H9 (cell line): Measurements from ENCODE around the gene AKR7A2. TPM values are rescaled to one million over a fixed set of nuclear protein-coding genes. Genes with fewer than 3 reads are reported as not detected.

Experiments
- DNase-seq: peaks from one replicate; pipeline ENCODE4 v3.0.0-alpha.2; 2017
- H2AFZ ChIP-seq: one replicate; pipeline ENCODE4 v1.6.1; 2013; ENCODE audit warnings: mild to moderate bottlenecking, low read length, control low read depth, moderate library complexity
- H2AK5ac ChIP-seq: 2 replicates; pipeline ENCODE4 v1.6.1; 2013; ENCODE audit warnings: low read length, control low read depth, mixed read lengths; ENCODE audit not compliant: insufficient read length
- H2BK120ac ChIP-seq: one replicate; pipeline ENCODE4 v1.6.1; 2013; ENCODE audit warnings: low read depth, mild to moderate bottlenecking, low read length, control low read depth, inconsistent platforms; ENCODE audit not compliant: poor library complexity, severe bottlenecking
- H2BK12ac ChIP-seq: 2 replicates; pipeline ENCODE4 v1.6.1; 2013; ENCODE audit warnings: low read length, control low read depth, mixed read lengths, low read depth; ENCODE audit not compliant: insufficient read length
- H2BK15ac ChIP-seq: 2 replicates; pipeline ENCODE4 v1.6.1; 2013; ENCODE audit warnings: low read depth, low read length, control low read depth
- H2BK20ac ChIP-seq: one replicate; pipeline ENCODE4 v1.6.1; 2013; ENCODE audit warnings: low read depth, mild to moderate bottlenecking, low read length, control low read depth, inconsistent platforms; ENCODE audit not compliant: poor library complexity, severe bottlenecking
- H2BK5ac ChIP-seq: 2 replicates; pipeline ENCODE4 v1.6.1; 2013; ENCODE audit warnings: low read length, control low read depth, mixed read lengths; ENCODE audit not compliant: insufficient read length
- H3K14ac ChIP-seq: 2 replicates; pipeline ENCODE4 v1.6.1; 2013; ENCODE audit warnings: low read length, control low read depth; ENCODE audit not compliant: insufficient read depth
- H3K18ac ChIP-seq: 2 replicates; pipeline ENCODE4 v1.6.1; 2013; ENCODE audit warnings: low read depth, mild to moderate bottlenecking, mixed read lengths, low read length, control low read depth; ENCODE audit not compliant: insufficient read length
- H3K23ac ChIP-seq: 2 replicates; pipeline ENCODE4 v1.6.1; 2013; ENCODE audit warnings: low read length, control low read depth, mixed read lengths, low read depth; ENCODE audit not compliant: insufficient read length
- H3K23me2 ChIP-seq: 2 replicates; pipeline ENCODE4 v1.6.1; 2013; ENCODE audit warnings: low read depth, mild to moderate bottlenecking, mixed read lengths, low read length, control low read depth; ENCODE audit not compliant: insufficient read length, poor library complexity, severe bottlenecking
- H3K27ac ChIP-seq: 2 replicates; pipeline ENCODE4 v1.5.1; 2013; ENCODE audit warnings: low read length, control low read depth, mixed read lengths, low read depth; ENCODE audit not compliant: insufficient read length
- H3K27me3 ChIP-seq: 2 replicates; pipeline ENCODE4 v1.6.1; 2013; ENCODE audit warnings: low read length, control low read depth, inconsistent platforms; ENCODE audit not compliant: insufficient read depth
- H3K4ac ChIP-seq: 2 replicates; pipeline ENCODE4 v1.6.1; 2013; ENCODE audit warnings: low read depth, mild to moderate bottlenecking, control low read depth, inconsistent platforms, low read length, moderate library complexity
- H3K4me1 ChIP-seq: 2 replicates; pipeline ENCODE4 v1.6.1; 2013; ENCODE audit warnings: low read length, control low read depth, inconsistent platforms; ENCODE audit not compliant: insufficient read depth
- H3K4me2 ChIP-seq: 2 replicates; pipeline ENCODE4 v1.6.1; 2013; ENCODE audit warnings: low read length, control low read depth, mixed read lengths; ENCODE audit not compliant: insufficient read length, insufficient read depth
- H3K56ac ChIP-seq: 2 replicates; pipeline ENCODE4 v1.6.1; 2013; ENCODE audit warnings: low read depth, mild to moderate bottlenecking, mixed read lengths, low read length, control low read depth; ENCODE audit not compliant: insufficient read length
- H3K79me1 ChIP-seq: 2 replicates; pipeline ENCODE4 v1.6.1; 2013; ENCODE audit warnings: low read depth, mild to moderate bottlenecking, moderate library complexity, low read length, control low read depth, inconsistent platforms; ENCODE audit not compliant: insufficient read depth, poor library complexity, severe bottlenecking
- H3K79me2 ChIP-seq: 2 replicates; pipeline ENCODE4 v1.6.1; 2013; ENCODE audit warnings: low read length, control low read depth, inconsistent platforms; ENCODE audit not compliant: insufficient read depth
- H3K9ac ChIP-seq: 2 replicates; pipeline ENCODE4 v1.6.1; 2013; ENCODE audit warnings: low read length, control low read depth, mixed read lengths; ENCODE audit not compliant: insufficient read length; ENCODE audit errors: extremely low read depth
- H3K9me3 ChIP-seq: one replicate; pipeline ENCODE4 v1.6.1; 2013; ENCODE audit warnings: low read depth, low read length, inconsistent platforms; ENCODE audit not compliant: control insufficient read depth
- H3T11ph ChIP-seq: one replicate; pipeline ENCODE4 v1.6.1; 2013; ENCODE audit warnings: mild to moderate bottlenecking, low read length, control low read depth, inconsistent platforms
- H4K20me1 ChIP-seq: one replicate; pipeline ENCODE4 v1.6.1; 2013; ENCODE audit not compliant: control insufficient read depth, insufficient read length, insufficient read depth
- H4K5ac ChIP-seq: 2 replicates; pipeline ENCODE4 v1.6.1; 2013; ENCODE audit warnings: low read depth, mild to moderate bottlenecking, mixed read lengths, low read length, control low read depth; ENCODE audit not compliant: insufficient read length
- H4K8ac ChIP-seq: replicated peaks from 2 replicates; pipeline ENCODE4 v1.6.1; 2013; ENCODE audit warnings: low read length, control low read depth, mixed read lengths, low read depth; ENCODE audit not compliant: insufficient read length
- H4K91ac ChIP-seq: 2 replicates; pipeline ENCODE4 v1.6.1; 2013; ENCODE audit warnings: low read depth, mild to moderate bottlenecking, moderate library complexity, mixed read lengths, low read length, control low read depth; ENCODE audit not compliant: insufficient read length
- H3K27ac Mint-ChIP-seq, 3 experiments: 2 replicates in 2 of 3; 3 replicates in 1 of 3; pipeline ENCODE4 v1.8.0; 2020 to 2021; ENCODE audit warnings: mixed read lengths in 3 of 3, mild to moderate bottlenecking in 1 of 3, moderate library complexity in 1 of 3
- H3K27me3 Mint-ChIP-seq: 2 replicates; pipeline ENCODE4 v1.8.0; 2021; ENCODE audit warnings: low read depth, mild to moderate bottlenecking, moderate library complexity, mixed read lengths
- H3K36me3 Mint-ChIP-seq, 3 experiments: 2 replicates in 2 of 3; 3 replicates in 1 of 3; pipeline ENCODE4 v1.8.0; 2020 to 2021; ENCODE audit warnings: low read depth in 3 of 3, mixed read lengths in 3 of 3; ENCODE audit not compliant: insufficient read depth in 1 of 3
- H3K4me1 Mint-ChIP-seq, 2 experiments: 2 replicates each; pipeline ENCODE4 v1.8.0; 2020; ENCODE audit warnings: mixed read lengths in 2 of 2
- H3K4me3 Mint-ChIP-seq, 2 experiments: 2 replicates in 1 of 2; 3 replicates in 1 of 2; pipeline ENCODE4 v1.8.0; 2020 to 2021; ENCODE audit warnings: mild to moderate bottlenecking in 2 of 2, mixed read lengths in 2 of 2, moderate library complexity in 1 of 2
- H3K9me3 Mint-ChIP-seq, 2 experiments: 2 replicates in 1 of 2; 3 replicates in 1 of 2; pipeline ENCODE4 v1.8.0; 2020; ENCODE audit warnings: mild to moderate bottlenecking in 2 of 2, mixed read lengths in 2 of 2, moderate library complexity in 1 of 2
- CTCF ChIP-seq: fragments of 200-600 bp; sonication (generic); conservative IDR thresholded peaks from 3 replicates; pipeline ENCODE4 v1.8.0; 2021; ENCODE audit warnings: antibody characterized with exemption, mild to moderate bottlenecking
- WGBS: extraction: QIAGEN DNeasy Blood & Tissue Kit; methylation state at CpG from one replicate; pipeline ENCODE4 v1.1.7; 2013; ENCODE audit warnings: missing lambda C conversion rate, low lambda C conversion rate, mixed read lengths; ENCODE audit not compliant: insufficient read length; ENCODE audit errors: extremely low coverage; 5-methylcytosine and 5-hydroxymethylcytosine counted together
- total RNA-seq: library from RNA; stranded (reverse); gene quantifications from 2 replicates; pipeline ENCODE4 v1.2.1, GENCODE V29; 2021

The AKR7A2 gene
- total RNA-seq, 1 experiment from 2014 or later = 50.3 TPM

GRCh38 chr1:19310061-19310460 lies 1.9 kb downstream of the AKR7A2 start:
- no peak for DNase-seq
- Histone ChIP-seq H3K4me2 (no peak overlapping the region), H3K9me3 (no peaks in the 10 kb centered on the region)

More at GRCh38 chr1:19310061-19310460, 1.9 kb downstream of the AKR7A2 start:
- Histone ChIP-seq H2BK15ac (no peak overlapping the region), H3K23me2 (peaks cover 13% of the 10 kb centered on the region), H3K79me2 (no peaks in the 10 kb centered on the region), H3K27me3 (no peaks in the 10 kb centered on the region), H3K23ac (no peak overlapping the region), H2BK20ac (no peak overlapping the region), H3K9ac (no peak overlapping the region), H3K56ac (no peak overlapping the region), H2AFZ (no peak overlapping the region), H2BK12ac (no peak overlapping the region), H3K18ac (no peak overlapping the region), H4K8ac (no peak overlapping the region), H3K4me1 (no peaks in the 10 kb centered on the region), H4K5ac (no peak overlapping the region), H3T11ph (no peak overlapping the region), H2AK5ac (no peak overlapping the region), H4K20me1 (no peaks in the 10 kb centered on the region), H3K14ac (no peak overlapping the region), H4K91ac (no peak overlapping the region), H3K4ac (no peak overlapping the region), H3K27ac (no peak overlapping the region), H2BK120ac (no peak overlapping the region), H2BK5ac (no peak overlapping the region), H3K79me1 (no peaks in the 10 kb centered on the region)
- Mint-ChIP-seq H3K9me3 (no peaks in the 10 kb centered on the region), H3K27me3 (no peaks in the 10 kb centered on the region; the same call in 1 of the 2 replicates), H3K4me3 (peak overlapping the region; percentile 17 to 56; a peak in 3 of 5 replicates), H3K36me3 (peaks cover 12 to 38% (median 33%) of the 10 kb centered on the region in 3 experiments), H3K27ac (no peak overlapping the region; a peak in 1 of 7 replicates), H3K4me1 (peaks cover 17 to 19% of the 10 kb centered on the region in 2 experiments)
- no peak for TF ChIP-seq CTCF
- WGBS = no CpG with 5 or more reads among the region's 7 CpGs
